Measurements from ENCODE around the gene ELMO1. TPM values are rescaled to one million over a fixed set of nuclear protein-coding genes. Genes with fewer than 3 reads are reported as not detected.
"Not testable (repeated sequence)": the region's sequence is repeated elsewhere in the genome, so short reads cannot be mapped to it uniquely, and the experiment has no call there.

Gene ELMO1
- total and polyA plus RNA-seq, 9 donors, result 8.9 to 48.9 (median 28.0) TPM

DNA sequence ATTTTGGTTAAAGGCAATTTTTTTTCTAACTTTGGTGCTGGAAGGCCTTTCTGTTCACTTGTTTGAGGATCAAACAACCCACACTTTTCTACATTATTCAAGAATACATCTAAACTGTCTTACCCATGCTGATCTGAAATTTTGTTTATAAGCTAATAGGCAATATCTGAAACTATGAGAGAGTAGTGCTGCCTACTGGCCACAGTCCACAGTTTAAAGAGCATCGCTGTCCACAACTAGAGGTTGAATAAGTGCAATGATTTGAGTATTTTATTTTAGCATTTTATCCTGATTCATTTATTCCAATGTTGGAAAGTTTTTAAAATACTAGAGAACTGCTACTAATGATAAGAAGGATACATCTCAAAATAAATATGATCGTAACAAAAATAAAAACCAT is 306.9 kb downstream of the ELMO1 start:
- no peaks in the 10 kb centered on the region for H3K4me1 ChIP-seq (ENCODE audit: insufficient read depth)
- TF ChIP-seq, protein P1, sequence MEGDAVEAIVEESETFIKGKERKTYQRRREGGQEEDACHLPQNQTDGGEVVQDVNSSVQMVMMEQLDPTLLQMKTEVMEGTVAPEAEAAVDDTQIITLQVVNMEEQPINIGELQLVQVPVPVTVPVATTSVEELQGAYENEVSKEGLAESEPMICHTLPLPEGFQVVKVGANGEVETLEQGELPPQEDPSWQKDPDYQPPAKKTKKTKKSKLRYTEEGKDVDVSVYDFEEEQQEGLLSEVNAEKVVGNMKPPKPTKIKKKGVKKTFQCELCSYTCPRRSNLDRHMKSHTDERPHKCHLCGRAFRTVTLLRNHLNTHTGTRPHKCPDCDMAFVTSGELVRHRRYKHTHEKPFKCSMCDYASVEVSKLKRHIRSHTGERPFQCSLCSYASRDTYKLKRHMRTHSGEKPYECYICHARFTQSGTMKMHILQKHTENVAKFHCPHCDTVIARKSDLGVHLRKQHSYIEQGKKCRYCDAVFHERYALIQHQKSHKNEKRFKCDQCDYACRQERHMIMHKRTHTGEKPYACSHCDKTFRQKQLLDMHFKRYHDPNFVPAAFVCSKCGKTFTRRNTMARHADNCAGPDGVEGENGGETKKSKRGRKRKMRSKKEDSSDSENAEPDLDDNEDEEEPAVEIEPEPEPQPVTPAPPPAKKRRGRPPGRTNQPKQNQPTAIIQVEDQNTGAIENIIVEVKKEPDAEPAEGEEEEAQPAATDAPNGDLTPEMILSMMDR (IDR thresholded peaks at IDR 0.05), result no peak
- TF ChIP-seq POLR2A (IDR thresholded peaks at IDR 0.05) (no peak), EP300 (IDR thresholded peaks at IDR 0.05) (no peak)
- H3K36me3 ChIP-seq, result no peaks in the 10 kb centered on the region
- 58 to 81% (median 67%) methylated on average over 2 of the region's 2 CpGs for whole genome bisulfite sequencing, 3 donors
- no peak for DNase-seq
- H3K4me3 ChIP-seq, result no peak overlapping the region
- H3K27me3 ChIP-seq, result no peaks in the 10 kb centered on the region
- no peaks in the 10 kb centered on the region for H3K9me3 ChIP-seq
- no peak overlapping the region for H3K27ac ChIP-seq
- intact Hi-C loops (cut with DNase I), result no loop called here

DNA sequence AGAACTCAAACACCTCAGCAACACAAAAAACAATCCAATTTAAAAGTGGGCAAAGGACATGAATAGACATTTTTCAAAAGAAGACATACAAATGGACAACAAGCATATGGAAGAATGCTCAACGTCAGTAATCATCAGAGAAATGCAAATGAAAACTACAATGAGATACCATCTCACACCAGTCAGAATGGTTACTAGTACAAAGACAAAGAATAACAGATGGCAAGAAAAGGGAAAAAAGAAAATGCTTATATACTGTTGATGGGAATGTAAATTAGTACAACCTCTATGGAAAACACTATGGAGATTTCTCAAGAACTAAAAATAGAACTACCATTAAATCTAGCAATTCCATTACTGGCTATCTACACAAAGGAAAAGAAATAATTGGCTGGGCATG is 314.8 kb downstream of the ELMO1 start:
- 86 to 97% (median 92%) methylated on average over 1 of the region's 1 CpG for WGBS, 3 donors
- H3K4me1 ChIP-seq (ENCODE audit: insufficient read depth); H3K27ac ChIP-seq; DNase-seq; H3K36me3 ChIP-seq; H3K4me3 ChIP-seq; intact Hi-C loops (cut with DNase I); H3K27me3 ChIP-seq; H3K9me3 ChIP-seq: not testable (repeated sequence)

DNA sequence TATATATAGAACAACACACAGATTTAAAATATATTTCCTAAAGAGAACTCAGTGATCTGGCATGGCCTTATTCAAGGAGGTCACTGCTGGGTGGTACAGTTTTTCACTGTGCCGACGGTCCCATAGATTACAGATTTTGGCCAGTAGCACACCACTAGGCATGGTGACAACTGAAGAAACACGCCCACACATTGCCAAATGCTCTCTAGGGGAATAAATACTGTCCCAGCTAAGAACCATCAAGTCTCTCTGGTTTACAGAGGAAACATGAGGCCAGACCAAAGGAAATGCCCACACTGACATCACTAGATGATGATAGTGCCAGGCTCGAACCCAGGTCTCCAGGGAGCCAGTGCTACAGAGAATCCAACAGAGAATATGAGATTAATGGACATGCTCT is 316.8 kb downstream of the ELMO1 start:
- no peak for DNase-seq
- WGBS, 3 donors, result 76 to 85% (median 79%) methylated on average over 4 of the region's 4 CpGs
- TF ChIP-seq, protein P1 (IDR thresholded peaks at IDR 0.05), result no peak
- no peak for TF ChIP-seq EP300 (IDR thresholded peaks at IDR 0.05)
- no peak for TF ChIP-seq POLR2A (IDR thresholded peaks at IDR 0.05)
- Histone ChIP-seq H3K27me3 (no peaks in the 10 kb centered on the region), H3K27ac (no peak overlapping the region), H3K4me3 (no peak overlapping the region), H3K9me3 (no peaks in the 10 kb centered on the region), H3K4me1 (ENCODE audit: insufficient read depth) (no peaks in the 10 kb centered on the region), H3K36me3 (no peaks in the 10 kb centered on the region)
- intact Hi-C loops (cut with DNase I), result no loop called here

DNA sequence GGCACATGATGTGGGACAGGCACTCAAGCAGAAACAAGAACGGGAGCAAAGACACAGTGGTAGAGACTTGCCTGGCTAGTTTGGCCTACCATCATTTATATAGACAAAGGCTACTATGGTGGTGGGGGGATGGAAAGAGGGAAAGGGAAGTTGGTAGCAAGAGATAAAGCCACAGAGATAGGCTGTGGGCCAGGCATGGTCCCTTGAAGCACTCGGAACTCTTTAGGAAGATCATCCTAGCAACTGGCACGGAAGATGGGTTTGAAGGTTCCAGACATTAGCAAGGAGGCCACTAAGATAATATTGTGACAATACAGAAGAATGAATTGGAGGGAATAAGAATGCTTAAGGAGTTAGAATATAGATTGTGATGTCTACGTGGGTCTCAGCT is 319.6 kb downstream of the ELMO1 start:
- TF ChIP-seq, protein P1 (IDR thresholded peaks at IDR 0.05), result no peak
- TF ChIP-seq EP300 (IDR thresholded peaks at IDR 0.05) (no peak), POLR2A (IDR thresholded peaks at IDR 0.05) (no peak)
- DNase-seq, result no peak
- Histone ChIP-seq H3K27ac (no peak overlapping the region), H3K9me3 (no peaks in the 10 kb centered on the region), H3K27me3 (no peaks in the 10 kb centered on the region), H3K4me3 (no peak overlapping the region), H3K36me3 (no peaks in the 10 kb centered on the region), H3K4me1 (ENCODE audit: insufficient read depth) (no peaks in the 10 kb centered on the region)
- intact Hi-C loops (cut with DNase I), result no loop called here
- 89 to 96% (median 92%) methylated on average over 4 of the region's 4 CpGs for WGBS, 3 donors

DNA sequence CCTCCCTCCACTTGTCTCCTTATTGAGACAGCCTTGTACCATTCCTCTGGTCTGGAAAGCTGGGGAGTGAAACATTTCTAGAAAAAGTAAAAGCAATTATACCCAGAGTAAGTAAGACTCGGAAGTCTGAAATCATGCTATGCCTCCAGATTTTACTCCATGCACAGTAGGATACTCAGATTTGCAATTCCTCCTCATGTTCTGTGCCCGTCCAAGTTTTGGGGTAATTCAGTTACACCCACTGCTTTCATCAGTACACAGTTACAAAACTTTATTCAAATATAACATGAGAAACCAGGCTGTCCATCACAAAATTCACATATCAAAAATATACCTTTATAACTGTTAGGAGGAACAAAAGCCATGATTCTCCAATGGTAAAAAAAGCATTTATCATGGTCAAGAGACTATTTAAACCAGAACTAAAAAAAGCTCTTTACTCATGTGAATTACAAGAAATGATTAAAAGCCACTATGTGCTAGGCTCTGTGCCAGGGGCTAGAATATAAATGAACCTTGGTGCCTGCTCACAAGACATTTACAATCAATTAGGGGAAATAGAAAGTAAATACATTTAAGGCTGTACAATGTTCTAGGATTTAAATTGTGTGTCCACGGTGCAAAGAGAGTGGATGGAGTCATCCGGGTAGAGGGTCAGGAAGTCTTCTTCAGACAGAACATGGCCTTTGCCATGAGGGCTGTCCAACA is 320.2 kb downstream of the ELMO1 start:
- TF ChIP-seq POLR2A (IDR thresholded peaks at IDR 0.05) (no peak), EP300 (IDR thresholded peaks at IDR 0.05) (no peak)
- TF ChIP-seq, protein P1 (IDR thresholded peaks at IDR 0.05), result no peak
- Histone ChIP-seq H3K4me1 (ENCODE audit: insufficient read depth) (no peaks in the 10 kb centered on the region), H3K36me3 (no peaks in the 10 kb centered on the region), H3K27me3 (no peaks in the 10 kb centered on the region), H3K4me3 (no peak overlapping the region), H3K27ac (no peak overlapping the region), H3K9me3 (no peaks in the 10 kb centered on the region)
- no peak for DNase-seq
- intact Hi-C loops (cut with DNase I), result no loop called here
- WGBS, 3 donors, result 73 to 87% (median 78%) methylated on average over 4 of the region's 4 CpGs

Measured in ovary (tissue), 9 donors.